IMR-90 (cell line): ENCODE results near the gene ZSCAN25.

Source experiments
- CEBPB ChIP-seq: IDR thresholded peaks from 2 replicates; pipeline ENCODE4 v1.6.1; 2012; ENCODE audit warnings: low read depth, low read length, improper control_type of control experiment
- CHD1 ChIP-seq: IDR thresholded peaks from 2 replicates; pipeline ENCODE4 v1.6.1; 2012; ENCODE audit warnings: low read depth, low read length, improper control_type of control experiment
- FOS ChIP-seq: fragments of 150-350 bp; IDR thresholded peaks from 2 replicates; pipeline ENCODE4 v1.6.1; 2016; ENCODE audit warnings: low read depth, low read length
- MAZ ChIP-seq: IDR thresholded peaks from 2 replicates; pipeline ENCODE4 v1.6.1; 2012; ENCODE audit warnings: low read depth, mild to moderate bottlenecking, low read length, improper control_type of control experiment, moderate library complexity, borderline replicate concordance
- MXI1 ChIP-seq: IDR thresholded peaks from 2 replicates; pipeline ENCODE4 v1.6.1; 2012; ENCODE audit warnings: low read depth, mild to moderate bottlenecking, low read length, moderate library complexity, borderline replicate concordance
- NFE2L2 ChIP-seq: fragments of 150-350 bp; IDR thresholded peaks from 2 replicates; pipeline ENCODE4 v1.6.1; 2016; ENCODE audit warnings: low read depth, mild to moderate bottlenecking, low read length
- POLR2A ChIP-seq: IDR thresholded peaks from 2 replicates; pipeline ENCODE4 v1.6.1; 2012; ENCODE audit warnings: mild to moderate bottlenecking, low read depth, low read length
- RAD21 ChIP-seq: IDR thresholded peaks from 2 replicates; pipeline ENCODE4 v1.6.1; 2012; ENCODE audit warnings: low read length, improper control_type of control experiment
- RCOR1 ChIP-seq: IDR thresholded peaks from 2 replicates; pipeline ENCODE4 v1.6.1; 2012; ENCODE audit warnings: mild to moderate bottlenecking, low read length, improper control_type of control experiment; ENCODE audit not compliant: insufficient replicate concordance
- RFX5 ChIP-seq: IDR thresholded peaks from 2 replicates; pipeline ENCODE4 v1.8.0; 2012; ENCODE audit warnings: low read depth, mild to moderate bottlenecking, low read length, moderate library complexity
- SMC3 ChIP-seq: fragments of 150-350 bp; IDR thresholded peaks from 2 replicates; pipeline ENCODE4 v1.6.1; 2016; ENCODE audit warnings: low read depth, mild to moderate bottlenecking, antibody characterized with exemption, low read length, moderate library complexity
- TF ChIP-seq, protein P1 (sequence below): conservative IDR thresholded peaks from 2 replicates; pipeline ENCODE4 v1.5.1; 2012; ENCODE audit warnings: mild to moderate bottlenecking, low read depth, low read length, improper control_type of control experiment
- TF ChIP-seq, protein P2 (sequence below): fragments of 150-350 bp; IDR thresholded peaks from 2 replicates; pipeline ENCODE4 v1.6.1; 2017; ENCODE audit warnings: mild to moderate bottlenecking, antibody characterized with exemption, low read length, low read depth

DNA sequence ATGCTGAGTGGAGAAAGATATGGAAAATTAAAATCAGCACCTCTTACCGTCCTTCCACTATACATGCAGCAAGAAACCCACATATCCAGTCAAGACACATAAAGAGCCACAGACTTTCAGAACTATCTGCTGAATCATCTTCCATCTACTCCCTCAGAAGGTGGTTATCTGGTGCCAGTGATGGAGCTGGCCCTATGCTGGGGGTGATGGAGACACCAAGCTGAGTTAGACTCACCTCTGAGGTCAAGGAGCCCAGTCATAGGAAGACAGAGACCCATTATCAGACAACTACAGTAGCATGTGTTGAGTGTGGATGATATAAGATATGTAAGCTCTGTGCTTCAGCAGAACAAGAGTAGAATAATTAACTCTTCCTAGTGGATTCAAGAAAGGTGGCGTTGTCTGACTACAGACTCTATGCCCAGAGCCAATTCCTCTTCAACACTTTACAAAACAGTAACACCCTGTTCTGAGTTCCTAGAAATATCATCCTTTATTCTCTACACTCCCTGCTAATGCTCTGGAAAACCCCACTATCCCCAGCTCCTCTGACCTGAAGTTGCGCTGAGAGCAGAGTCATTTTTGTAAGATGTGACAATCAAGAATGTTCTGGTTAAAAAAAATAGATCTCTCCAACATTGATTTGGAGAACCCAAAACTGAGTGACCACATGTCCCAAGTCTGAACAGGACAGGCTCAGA, 48.7 kb downstream of the ZSCAN25 start:
- TF ChIP-seq POLR2A (no peak), MXI1 (no peak), RAD21 (no peak), CHD1 (no peak), CEBPB (no peak), RCOR1 (no peak), SMC3 (no peak), FOS (no peak), NFE2L2 (no peak), MAZ (no peak), RFX5 (no peak)
- TF ChIP-seq, protein P1, sequence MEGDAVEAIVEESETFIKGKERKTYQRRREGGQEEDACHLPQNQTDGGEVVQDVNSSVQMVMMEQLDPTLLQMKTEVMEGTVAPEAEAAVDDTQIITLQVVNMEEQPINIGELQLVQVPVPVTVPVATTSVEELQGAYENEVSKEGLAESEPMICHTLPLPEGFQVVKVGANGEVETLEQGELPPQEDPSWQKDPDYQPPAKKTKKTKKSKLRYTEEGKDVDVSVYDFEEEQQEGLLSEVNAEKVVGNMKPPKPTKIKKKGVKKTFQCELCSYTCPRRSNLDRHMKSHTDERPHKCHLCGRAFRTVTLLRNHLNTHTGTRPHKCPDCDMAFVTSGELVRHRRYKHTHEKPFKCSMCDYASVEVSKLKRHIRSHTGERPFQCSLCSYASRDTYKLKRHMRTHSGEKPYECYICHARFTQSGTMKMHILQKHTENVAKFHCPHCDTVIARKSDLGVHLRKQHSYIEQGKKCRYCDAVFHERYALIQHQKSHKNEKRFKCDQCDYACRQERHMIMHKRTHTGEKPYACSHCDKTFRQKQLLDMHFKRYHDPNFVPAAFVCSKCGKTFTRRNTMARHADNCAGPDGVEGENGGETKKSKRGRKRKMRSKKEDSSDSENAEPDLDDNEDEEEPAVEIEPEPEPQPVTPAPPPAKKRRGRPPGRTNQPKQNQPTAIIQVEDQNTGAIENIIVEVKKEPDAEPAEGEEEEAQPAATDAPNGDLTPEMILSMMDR: no peak
- TF ChIP-seq, protein P2, sequence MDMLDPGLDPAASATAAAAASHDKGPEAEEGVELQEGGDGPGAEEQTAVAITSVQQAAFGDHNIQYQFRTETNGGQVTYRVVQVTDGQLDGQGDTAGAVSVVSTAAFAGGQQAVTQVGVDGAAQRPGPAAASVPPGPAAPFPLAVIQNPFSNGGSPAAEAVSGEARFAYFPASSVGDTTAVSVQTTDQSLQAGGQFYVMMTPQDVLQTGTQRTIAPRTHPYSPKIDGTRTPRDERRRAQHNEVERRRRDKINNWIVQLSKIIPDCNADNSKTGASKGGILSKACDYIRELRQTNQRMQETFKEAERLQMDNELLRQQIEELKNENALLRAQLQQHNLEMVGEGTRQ: no peak
